GM06990 (cell line): Measurements from ENCODE around the gene ZSCAN21.
A peak's percentile ranks its signal among the peaks of the same experiment; 100 is the strongest.

ENCODE experiments used
- DNase-seq: peaks from one replicate; pipeline ENCODE4 v3.0.0-alpha.2; 2011; ENCODE audit not compliant: insufficient read length; ENCODE audit errors: extremely low read depth
- H3K27me3 ChIP-seq: replicated peaks from 2 replicates; pipeline ENCODE4 v1.6.0; 2011; ENCODE audit warnings: low read length; ENCODE audit not compliant: control insufficient read depth, insufficient read depth
- H3K36me3 ChIP-seq: 2 replicates; pipeline ENCODE4 v1.5.1; 2011; ENCODE audit warnings: low read length; ENCODE audit not compliant: control insufficient read depth, insufficient read depth
- H3K4me3 ChIP-seq: replicated peaks from 2 replicates; pipeline ENCODE4 v1.5.1; 2011; ENCODE audit warnings: low read depth, mild to moderate bottlenecking, control low read depth, low read length
- TF ChIP-seq, protein P1 (sequence below): IDR thresholded peaks from 2 replicates; pipeline ENCODE4 v1.5.1; 2011; ENCODE audit warnings: low read length, control low read depth, mild to moderate bottlenecking, inconsistent platforms; ENCODE audit not compliant: insufficient read depth, poor library complexity, severe bottlenecking

The ZSCAN21 gene

DNA sequence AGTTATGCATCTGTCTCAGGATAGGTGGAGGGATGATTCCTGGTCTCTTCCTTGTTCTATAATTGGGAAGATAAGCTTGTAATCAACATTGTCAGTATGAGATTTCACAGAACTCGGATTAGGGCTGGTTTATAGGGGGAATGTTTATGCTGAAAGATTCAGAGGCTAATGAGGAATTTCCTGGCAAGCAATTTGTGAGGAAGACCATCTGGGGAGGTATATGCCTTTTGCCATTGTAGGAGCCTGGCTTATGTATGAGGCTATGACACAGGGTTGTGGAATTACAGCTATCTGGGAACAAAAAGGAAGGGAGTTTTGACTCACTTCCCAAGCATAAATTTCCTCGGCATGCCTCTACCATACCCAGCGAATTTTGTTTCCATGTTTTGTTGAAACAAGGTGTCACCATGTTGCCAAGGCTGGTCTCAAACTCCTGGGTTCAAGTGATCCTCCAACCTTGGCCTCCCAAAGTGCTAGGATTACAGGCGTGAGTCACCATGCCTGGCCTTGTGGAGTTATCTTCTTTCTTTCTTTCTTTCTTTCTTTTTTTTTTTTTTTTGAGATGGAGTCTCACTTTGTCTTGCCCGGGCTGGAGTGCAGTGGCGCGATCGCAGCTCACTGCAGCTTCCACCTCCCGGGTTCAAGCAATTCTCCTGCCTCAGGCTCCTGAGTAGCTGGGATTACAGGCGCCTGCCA is 37.6 kb downstream of the ZSCAN21 start:
- TF ChIP-seq, protein P1, sequence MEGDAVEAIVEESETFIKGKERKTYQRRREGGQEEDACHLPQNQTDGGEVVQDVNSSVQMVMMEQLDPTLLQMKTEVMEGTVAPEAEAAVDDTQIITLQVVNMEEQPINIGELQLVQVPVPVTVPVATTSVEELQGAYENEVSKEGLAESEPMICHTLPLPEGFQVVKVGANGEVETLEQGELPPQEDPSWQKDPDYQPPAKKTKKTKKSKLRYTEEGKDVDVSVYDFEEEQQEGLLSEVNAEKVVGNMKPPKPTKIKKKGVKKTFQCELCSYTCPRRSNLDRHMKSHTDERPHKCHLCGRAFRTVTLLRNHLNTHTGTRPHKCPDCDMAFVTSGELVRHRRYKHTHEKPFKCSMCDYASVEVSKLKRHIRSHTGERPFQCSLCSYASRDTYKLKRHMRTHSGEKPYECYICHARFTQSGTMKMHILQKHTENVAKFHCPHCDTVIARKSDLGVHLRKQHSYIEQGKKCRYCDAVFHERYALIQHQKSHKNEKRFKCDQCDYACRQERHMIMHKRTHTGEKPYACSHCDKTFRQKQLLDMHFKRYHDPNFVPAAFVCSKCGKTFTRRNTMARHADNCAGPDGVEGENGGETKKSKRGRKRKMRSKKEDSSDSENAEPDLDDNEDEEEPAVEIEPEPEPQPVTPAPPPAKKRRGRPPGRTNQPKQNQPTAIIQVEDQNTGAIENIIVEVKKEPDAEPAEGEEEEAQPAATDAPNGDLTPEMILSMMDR: no peak
- no peaks in the 10 kb centered on the region for H3K27me3 ChIP-seq
- no peak for DNase-seq
- peaks cover 17% of the 10 kb centered on the region for H3K36me3 ChIP-seq
- no peak overlapping the region for H3K4me3 ChIP-seq

GRCh38 chr7:100088095-100088620 is 38.6 kb downstream of the ZSCAN21 start:
- peaks cover 24% of the 10 kb centered on the region for H3K36me3 ChIP-seq
- TF ChIP-seq, protein P1: no peak
- peak overlapping the region; percentile 87 for H3K4me3 ChIP-seq
- H3K27me3 ChIP-seq: no peaks in the 10 kb centered on the region
- no peak for DNase-seq

DNA sequence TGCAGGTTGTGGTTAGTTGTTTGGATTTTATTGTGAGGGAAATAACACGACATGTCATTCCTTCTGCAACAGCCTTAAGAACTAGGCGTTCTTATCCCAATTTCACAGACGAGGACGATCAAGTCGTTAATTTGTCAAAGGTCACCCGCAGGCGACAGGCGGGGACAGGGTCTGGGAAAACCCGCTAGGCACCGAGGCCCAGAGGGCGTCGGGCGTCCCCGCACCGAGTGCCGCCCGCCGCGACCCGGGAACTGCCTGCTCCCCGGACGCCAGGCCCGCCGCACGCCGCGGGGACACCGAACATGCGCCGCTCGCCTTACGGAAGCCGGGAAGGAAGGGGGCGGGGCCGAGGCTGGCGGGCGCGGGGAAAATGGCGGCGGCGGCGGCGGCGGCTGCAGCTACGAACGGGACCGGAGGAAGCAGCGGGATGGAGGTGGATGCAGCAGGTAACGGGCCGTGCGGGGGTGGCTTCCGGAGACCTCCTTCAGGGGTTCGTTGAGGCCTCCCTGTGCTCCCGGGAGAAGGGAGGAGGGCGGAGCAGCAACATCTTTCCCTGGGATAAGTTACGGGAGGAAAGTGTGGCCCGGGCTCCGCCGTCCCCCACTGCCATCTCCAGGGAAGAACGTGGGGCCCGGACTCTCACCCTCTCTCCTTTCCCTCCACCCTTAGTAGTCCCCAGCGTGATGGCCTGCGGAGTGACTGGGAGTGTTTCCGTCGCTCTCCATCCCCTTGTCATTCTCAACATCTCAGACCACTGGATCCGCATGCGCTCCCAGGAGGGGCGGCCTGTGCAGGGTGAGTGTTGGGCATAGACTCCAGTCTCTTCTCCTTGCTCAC is 39.3 kb downstream of the ZSCAN21 start, which contains the start of gene COPS6:
TSS of gene COPS6 (plus strand) at position 349 of the 837 bp plus-strand sequence. CDS start at position 371, 22 bp downstream.
- TF ChIP-seq, protein P1: no peak
- Histone ChIP-seq H3K4me3 (peak within 1 kb of the TSS; percentile 87), H3K27me3 (no peaks in the 10 kb centered on the region), H3K36me3 (peaks cover 31% of the 10 kb centered on the region)
- peak; percentile 84 for DNase-seq

GRCh38 chr7:100089458-100090196 is 40.1 kb downstream of the ZSCAN21 start:
- Histone ChIP-seq H3K27me3 (no peaks in the 10 kb centered on the region), H3K36me3 (peaks cover 37% of the 10 kb centered on the region), H3K4me3 (peak overlapping the region; percentile 87)
- no peak for DNase-seq
- TF ChIP-seq, protein P1: no peak

- Histone ChIP-seq H3K36me3 (peaks cover 44% of the 10 kb centered on the region), H3K27me3 (no peaks in the 10 kb centered on the region), H3K4me3 (no peak overlapping the region)
- DNase-seq: no peak
- TF ChIP-seq, protein P1: no peak
Observed at GRCh38 chr7:100090527-100091410, 41.2 kb downstream of the ZSCAN21 start.
